HepG2 (cell line): ENCODE measurements around the gene C20orf141. TPM values are rescaled to one million over a fixed set of nuclear protein-coding genes. Genes with fewer than 3 reads are reported as not detected.

Experiments
- ELF1 ChIP-seq: sonication (generic); formaldehyde crosslinking; IDR thresholded peaks from 2 replicates; pipeline ENCODE4 v1.4.0; 2020; ENCODE audit warnings: missing genetic modification reagents
- KDM2A ChIP-seq: sonication (generic); formaldehyde crosslinking; IDR thresholded peaks from 2 replicates; pipeline ENCODE4 v1.4.0; 2020; ENCODE audit warnings: low read depth, missing genetic modification reagents, borderline replicate concordance
- NKX3-1 ChIP-seq: sonication (generic); formaldehyde crosslinking; IDR thresholded peaks from 2 replicates; pipeline ENCODE4 v1.5.0; 2020; ENCODE audit warnings: missing genetic modification reagents
- NR3C1 ChIP-seq: sonication (generic); formaldehyde crosslinking; IDR thresholded peaks from 2 replicates; pipeline ENCODE4 v1.4.0; 2020; ENCODE audit warnings: missing genetic modification reagents
- RFXAP ChIP-seq: sonication (generic); formaldehyde crosslinking; IDR thresholded peaks from 2 replicates; pipeline ENCODE4 v1.4.0; 2020; ENCODE audit warnings: missing genetic modification reagents, borderline replicate concordance
- TEF ChIP-seq: sonication (generic); formaldehyde crosslinking; IDR thresholded peaks from 2 replicates; pipeline ENCODE4 v1.5.0; 2020; ENCODE audit warnings: missing genetic modification reagents
- ZNF143 ChIP-seq: sonication (generic); formaldehyde crosslinking; IDR thresholded peaks from 2 replicates; pipeline ENCODE4 v1.4.0; 2020; ENCODE audit warnings: missing genetic modification reagents
- ZNF275 ChIP-seq: sonication (generic); formaldehyde crosslinking; IDR thresholded peaks from 2 replicates; pipeline ENCODE4 v1.8.0; 2022; ENCODE audit warnings: missing genetic modification reagents, mild to moderate bottlenecking, inconsistent platforms, borderline replicate concordance
- ZNF276 ChIP-seq: sonication (generic); formaldehyde crosslinking; IDR thresholded peaks from 2 replicates; pipeline ENCODE4 v1.4.0; 2020; ENCODE audit warnings: mild to moderate bottlenecking, low read depth, missing genetic modification reagents
- ZNF329 ChIP-seq: sonication (generic); formaldehyde crosslinking; IDR thresholded peaks from 2 replicates; pipeline ENCODE4 v1.9.0; 2021; ENCODE audit warnings: low read depth, mild to moderate bottlenecking, missing genetic modification reagents
- ZNF710 ChIP-seq: sonication (generic); formaldehyde crosslinking; IDR thresholded peaks from 2 replicates; pipeline ENCODE4 v1.5.0; 2020; ENCODE audit warnings: mild to moderate bottlenecking, missing genetic modification reagents, borderline replicate concordance
- ZNF724P ChIP-seq: sonication (generic); formaldehyde crosslinking; IDR thresholded peaks from 2 replicates; pipeline ENCODE4 v1.8.0; 2022; ENCODE audit warnings: missing genetic modification reagents, borderline replicate concordance
- ZNF766 ChIP-seq: sonication (generic); formaldehyde crosslinking; IDR thresholded peaks from 2 replicates; pipeline ENCODE4 v1.5.0; 2020; ENCODE audit warnings: missing genetic modification reagents, borderline replicate concordance
- ZNF768 ChIP-seq: sonication (generic); formaldehyde crosslinking; IDR thresholded peaks from 2 replicates; pipeline ENCODE4 v1.4.0; 2020; ENCODE audit warnings: missing genetic modification reagents
- ZNF891 ChIP-seq: sonication (generic); formaldehyde crosslinking; IDR thresholded peaks from 2 replicates; pipeline ENCODE4 v1.5.0; 2020; ENCODE audit warnings: mild to moderate bottlenecking, missing genetic modification reagents
- polyA plus RNA-seq, 8 experiments: library from polyadenylated mRNA; depleted of rRNA in 3 of 8; stranded (reverse) in 7 of 8; unstranded in 1 of 8; fragments of >200 nt; fragmentation: Illumina TruSeq in 4 of 8; extraction: Trizol in 4 of 8; gene quantifications; 2 replicates each; pipeline versions ENCODE4 v1.2.1 to v1.2.3, GENCODE V29; 2011 to 2016; ENCODE audit warnings: low read depth in 4 of 8, missing spikeins in 1 of 8, mixed read lengths in 1 of 8; ENCODE audit not compliant: insufficient read depth in 1 of 8
- total RNA-seq, 5 experiments: library from RNA; depleted of rRNA; stranded (reverse); fragments of >200 nt; fragmentation: Illumina TruSeq; extraction: Trizol; gene quantifications; 2 replicates each; pipeline ENCODE4 v1.2.3, GENCODE V29; 2016; ENCODE audit warnings: low read depth in 1 of 5
- TF ChIP-seq, protein P1 (sequence below): sonication (generic); formaldehyde crosslinking; IDR thresholded peaks from 2 replicates; pipeline ENCODE4 v1.4.0; 2020; ENCODE audit warnings: missing genetic modification reagents
- TF ChIP-seq, protein P2 (sequence below): sonication (generic); formaldehyde crosslinking; IDR thresholded peaks from 2 replicates; pipeline ENCODE4 v1.9.0; 2022; ENCODE audit warnings: missing genetic modification reagents, mild to moderate bottlenecking, borderline replicate concordance
- TF ChIP-seq, protein P3 (sequence below): sonication (generic); formaldehyde crosslinking; IDR thresholded peaks from 2 replicates; pipeline ENCODE4 v1.4.0; 2020; ENCODE audit warnings: missing genetic modification reagents

C20orf141 gene
- total and polyA plus RNA-seq, 2 of the 13 experiments (the other 11 are each of a cell fraction or from before 2014, with no cell fraction given) = not detected

- no peak for TF ChIP-seq ZNF710 (CRISPR knock-in tag)
- TF ChIP-seq ZNF891 (CRISPR knock-in tag) = no peak
- TF ChIP-seq ZNF768 (CRISPR knock-in tag) = peak; percentile 29; the same call in 1 of the 2 replicates
- TF ChIP-seq KDM2A (CRISPR knock-in tag) = peak; percentile 34; the same call in 1 of the 2 replicates
- no peak for TF ChIP-seq ZNF329 (CRISPR knock-in tag)
- no peak for TF ChIP-seq ZNF276 (CRISPR knock-in tag)
- TF ChIP-seq, protein P1, sequence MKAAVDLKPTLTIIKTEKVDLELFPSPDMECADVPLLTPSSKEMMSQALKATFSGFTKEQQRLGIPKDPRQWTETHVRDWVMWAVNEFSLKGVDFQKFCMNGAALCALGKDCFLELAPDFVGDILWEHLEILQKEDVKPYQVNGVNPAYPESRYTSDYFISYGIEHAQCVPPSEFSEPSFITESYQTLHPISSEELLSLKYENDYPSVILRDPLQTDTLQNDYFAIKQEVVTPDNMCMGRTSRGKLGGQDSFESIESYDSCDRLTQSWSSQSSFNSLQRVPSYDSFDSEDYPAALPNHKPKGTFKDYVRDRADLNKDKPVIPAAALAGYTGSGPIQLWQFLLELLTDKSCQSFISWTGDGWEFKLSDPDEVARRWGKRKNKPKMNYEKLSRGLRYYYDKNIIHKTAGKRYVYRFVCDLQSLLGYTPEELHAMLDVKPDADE = no peak
- TF ChIP-seq, protein P2, sequence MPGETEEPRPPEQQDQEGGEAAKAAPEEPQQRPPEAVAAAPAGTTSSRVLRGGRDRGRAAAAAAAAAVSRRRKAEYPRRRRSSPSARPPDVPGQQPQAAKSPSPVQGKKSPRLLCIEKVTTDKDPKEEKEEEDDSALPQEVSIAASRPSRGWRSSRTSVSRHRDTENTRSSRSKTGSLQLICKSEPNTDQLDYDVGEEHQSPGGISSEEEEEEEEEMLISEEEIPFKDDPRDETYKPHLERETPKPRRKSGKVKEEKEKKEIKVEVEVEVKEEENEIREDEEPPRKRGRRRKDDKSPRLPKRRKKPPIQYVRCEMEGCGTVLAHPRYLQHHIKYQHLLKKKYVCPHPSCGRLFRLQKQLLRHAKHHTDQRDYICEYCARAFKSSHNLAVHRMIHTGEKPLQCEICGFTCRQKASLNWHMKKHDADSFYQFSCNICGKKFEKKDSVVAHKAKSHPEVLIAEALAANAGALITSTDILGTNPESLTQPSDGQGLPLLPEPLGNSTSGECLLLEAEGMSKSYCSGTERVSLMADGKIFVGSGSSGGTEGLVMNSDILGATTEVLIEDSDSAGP = no peak; the same call in 1 of the 2 replicates
- TF ChIP-seq ZNF143 (CRISPR knock-in tag) = no peak
- no peak for TF ChIP-seq NR3C1
- no peak for TF ChIP-seq ZNF766
- TF ChIP-seq, protein P3, sequence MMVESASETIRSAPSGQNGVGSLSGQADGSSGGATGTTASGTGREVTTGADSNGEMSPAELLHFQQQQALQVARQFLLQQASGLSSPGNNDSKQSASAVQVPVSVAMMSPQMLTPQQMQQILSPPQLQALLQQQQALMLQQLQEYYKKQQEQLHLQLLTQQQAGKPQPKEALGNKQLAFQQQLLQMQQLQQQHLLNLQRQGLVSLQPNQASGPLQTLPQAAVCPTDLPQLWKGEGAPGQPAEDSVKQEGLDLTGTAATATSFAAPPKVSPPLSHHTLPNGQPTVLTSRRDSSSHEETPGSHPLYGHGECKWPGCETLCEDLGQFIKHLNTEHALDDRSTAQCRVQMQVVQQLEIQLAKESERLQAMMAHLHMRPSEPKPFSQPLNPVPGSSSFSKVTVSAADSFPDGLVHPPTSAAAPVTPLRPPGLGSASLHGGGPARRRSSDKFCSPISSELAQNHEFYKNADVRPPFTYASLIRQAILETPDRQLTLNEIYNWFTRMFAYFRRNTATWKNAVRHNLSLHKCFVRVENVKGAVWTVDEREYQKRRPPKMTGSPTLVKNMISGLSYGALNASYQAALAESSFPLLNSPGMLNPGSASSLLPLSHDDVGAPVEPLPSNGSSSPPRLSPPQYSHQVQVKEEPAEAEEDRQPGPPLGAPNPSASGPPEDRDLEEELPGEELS (CRISPR knock-in tag) = no peak
- TF ChIP-seq RFXAP = no peak
- no peak for TF ChIP-seq ZNF275 (CRISPR knock-in tag)
- no peak for TF ChIP-seq NKX3-1 (CRISPR knock-in tag)
- TF ChIP-seq ELF1 = no peak
- no peak for TF ChIP-seq TEF (CRISPR knock-in tag)
- TF ChIP-seq ZNF724P (CRISPR knock-in tag) = no peak
These were observed 2.0 kb downstream of the C20orf141 start (continued) for GRCh38 chr20:2816583-2817340.
